Neural progenitor cell (in vitro differentiated cells): ENCODE data around the gene OR52A5. TPM values are rescaled to one million over a fixed set of nuclear protein-coding genes. Genes with fewer than 3 reads are reported as not detected.

Source experiments
- DNase-seq: peaks from one replicate; pipeline ENCODE4 v3.0.0-alpha.2; 2016; ENCODE audit warnings: low spot score
- H2AFZ ChIP-seq: fragments of 200-600 bp; sonication (generic); replicated peaks from 2 replicates; pipeline ENCODE4 v1.6.1; 2016; ENCODE audit warnings: antibody characterized with exemption
- H3F3A ChIP-seq: fragments of 200-600 bp; sonication (generic); 2 replicates; pipeline ENCODE4 v1.6.1; 2016; ENCODE audit warnings: antibody characterized with exemption, low read depth
- H3K27ac ChIP-seq: fragments of 200-600 bp; sonication (generic); 2 replicates; pipeline ENCODE4 v1.5.1; 2016; ENCODE audit warnings: mild to moderate bottlenecking
- H3K27me3 ChIP-seq: fragments of 200-600 bp; sonication (generic); 2 replicates; pipeline ENCODE4 v1.6.1; 2016; ENCODE audit warnings: mild to moderate bottlenecking, moderate library complexity
- H3K36me3 ChIP-seq: fragments of 200-600 bp; sonication (generic); 2 replicates; pipeline ENCODE4 v1.5.1; 2016
- H3K4me1 ChIP-seq: fragments of 200-600 bp; sonication (generic); 2 replicates; pipeline ENCODE4 v1.6.1; 2016; ENCODE audit warnings: mixed run types
- H3K4me2 ChIP-seq: fragments of 200-600 bp; sonication (generic); 2 replicates; pipeline ENCODE4 v1.6.1; 2016
- H3K4me3 ChIP-seq: fragments of 200-600 bp; sonication (generic); 2 replicates; pipeline ENCODE4 v1.5.1; 2016
- H3K79me2 ChIP-seq: fragments of 200-600 bp; sonication (generic); 2 replicates; pipeline ENCODE4 v1.6.1; 2016; ENCODE audit warnings: low read depth
- H3K9ac ChIP-seq: fragments of 200-600 bp; sonication (generic); 2 replicates; pipeline ENCODE4 v1.6.1; 2016
- H3K9me3 ChIP-seq: fragments of 200-600 bp; sonication (generic); 2 replicates; pipeline ENCODE4 v1.5.1; 2016; ENCODE audit warnings: low read depth
- H4K20me1 ChIP-seq: fragments of 200-600 bp; sonication (generic); 2 replicates; pipeline ENCODE4 v1.6.1; 2016; ENCODE audit warnings: low read depth
- H3K27ac Mint-ChIP-seq: 3 replicates; pipeline ENCODE4 v1.8.0; 2021; ENCODE audit warnings: mixed read lengths
- H3K27me3 Mint-ChIP-seq: 2 replicates; pipeline ENCODE4 v1.8.0; 2022; ENCODE audit warnings: low read depth, mild to moderate bottlenecking, inconsistent platforms, moderate library complexity, mixed read lengths; ENCODE audit not compliant: insufficient read depth
- H3K36me3 Mint-ChIP-seq: 3 replicates; pipeline ENCODE4 v1.8.0; 2021; ENCODE audit warnings: mixed read lengths
- H3K4me1 Mint-ChIP-seq: 3 replicates; pipeline ENCODE4 v1.8.0; 2021; ENCODE audit warnings: mixed read lengths
- H3K4me3 Mint-ChIP-seq: 3 replicates; pipeline ENCODE4 v1.8.0; 2021; ENCODE audit warnings: mild to moderate bottlenecking, moderate library complexity, mixed read lengths
- H3K9me3 Mint-ChIP-seq: 3 replicates; pipeline ENCODE4 v1.8.0; 2020; ENCODE audit warnings: mixed read lengths
- CTCF ChIP-seq: fragments of 200-600 bp; sonication (generic); IDR thresholded peaks from 2 replicates; pipeline ENCODE4 v1.5.1; 2017; ENCODE audit warnings: antibody characterized with exemption, mild to moderate bottlenecking
- EZH2 ChIP-seq: fragments of 200-600 bp; sonication (generic); IDR thresholded peaks from 2 replicates; pipeline ENCODE4 v1.6.1; 2017; ENCODE audit warnings: antibody characterized with exemption, mild to moderate bottlenecking, moderate library complexity
- EZH2phosphoT487 ChIP-seq: fragments of 200-600 bp; sonication (generic); IDR thresholded peaks from 2 replicates; pipeline ENCODE4 v1.6.1; 2017; ENCODE audit warnings: antibody characterized with exemption
- total RNA-seq: library from RNA; depleted of rRNA; stranded (reverse); fragments of >200 nt; gene quantifications from 2 replicates; pipeline ENCODE4 v1.2.3, GENCODE V29; 2015; ENCODE audit warnings: low replicate concordance

OR52A5 gene
- total RNA-seq, 1 donor from 2014 or later = not detected

- Histone ChIP-seq H3K4me3 (no peak overlapping the region), H3K36me3 (no peaks in the 10 kb centered on the region), H3F3A (no peaks in the 10 kb centered on the region), H3K9ac (no peak overlapping the region), H3K79me2 (no peaks in the 10 kb centered on the region), H3K9me3 (no peaks in the 10 kb centered on the region), H3K27ac (no peak overlapping the region), H3K4me2 (no peak overlapping the region), H3K4me1 (no peaks in the 10 kb centered on the region), H2AFZ (no peak overlapping the region), H4K20me1 (no peaks in the 10 kb centered on the region), H3K27me3 (no peaks in the 10 kb centered on the region)
- Mint-ChIP-seq H3K27me3 (no peaks in the 10 kb centered on the region), H3K4me3 (no peak overlapping the region), H3K9me3 (no peaks in the 10 kb centered on the region), H3K4me1 (no peaks in the 10 kb centered on the region), H3K27ac (no peak overlapping the region), H3K36me3 (no peaks in the 10 kb centered on the region)
- TF ChIP-seq EZH2phosphoT487 (no peak), CTCF (no peak), EZH2 (no peak)
- no peak for DNase-seq
These were observed 6.4 kb downstream of the OR52A5 start for GRCh38 chr11:5131584-5132335.

- Histone ChIP-seq H3K4me1 (no peaks in the 10 kb centered on the region), H3K4me2 (no peak overlapping the region), H3K9ac (no peak overlapping the region), H2AFZ (no peak overlapping the region), H3K4me3 (no peak overlapping the region), H3K27ac (no peak overlapping the region), H3F3A (no peaks in the 10 kb centered on the region), H3K9me3 (no peaks in the 10 kb centered on the region), H3K27me3 (no peaks in the 10 kb centered on the region), H3K36me3 (no peaks in the 10 kb centered on the region), H4K20me1 (no peaks in the 10 kb centered on the region), H3K79me2 (no peaks in the 10 kb centered on the region)
- no peak overlapping the region for H3K27ac Mint-ChIP-seq
- no peak for DNase-seq
- H3K4me1 Mint-ChIP-seq = no peaks in the 10 kb centered on the region
- H3K27me3 Mint-ChIP-seq = no peaks in the 10 kb centered on the region
- H3K9me3 Mint-ChIP-seq = no peaks in the 10 kb centered on the region
- no peak overlapping the region for H3K4me3 Mint-ChIP-seq
- no peaks in the 10 kb centered on the region for H3K36me3 Mint-ChIP-seq
- TF ChIP-seq CTCF (no peak), EZH2phosphoT487 (no peak), EZH2 (no peak)
These were observed 8.7 kb downstream of the OR52A5 start for GRCh38 chr11:5129457-5129877.

GRCh38 chr11:5124891-5125620, 13.1 kb downstream of the OR52A5 start:
- Mint-ChIP-seq H3K27ac (no peak overlapping the region), H3K4me3 (no peak overlapping the region), H3K27me3 (no peaks in the 10 kb centered on the region), H3K36me3 (no peaks in the 10 kb centered on the region), H3K9me3 (no peaks in the 10 kb centered on the region), H3K4me1 (no peaks in the 10 kb centered on the region)
- H3K4me2 ChIP-seq = no peak overlapping the region
- no peak overlapping the region for H3K27ac ChIP-seq
- H3F3A ChIP-seq = no peaks in the 10 kb centered on the region
- no peak for TF ChIP-seq EZH2
- TF ChIP-seq CTCF = no peak
- H3K9me3 ChIP-seq = no peaks in the 10 kb centered on the region
- H3K4me3 ChIP-seq = no peak overlapping the region
- no peaks in the 10 kb centered on the region for H4K20me1 ChIP-seq
- no peaks in the 10 kb centered on the region for H3K79me2 ChIP-seq
- H3K9ac ChIP-seq = no peak overlapping the region
- H3K4me1 ChIP-seq = no peaks in the 10 kb centered on the region
- no peaks in the 10 kb centered on the region for H3K27me3 ChIP-seq
- H2AFZ ChIP-seq = peak overlapping the region; percentile 97
- no peaks in the 10 kb centered on the region for H3K36me3 ChIP-seq
- no peak for DNase-seq
